Measurements from ENCODE around the gene ATF7IP2. TPM values are rescaled to one million over a fixed set of nuclear protein-coding genes. Genes with fewer than 3 reads are reported as not detected.
A peak's percentile ranks its signal among the peaks of the same experiment; 100 is the strongest.

The ATF7IP2 gene
- polyA plus RNA-seq, 1 donor (not counting 4 experiments of a cell fraction or from before 2014, with no cell fraction given) = 9.8 TPM

GRCh38 chr16:10511829-10512228 is 126.0 kb downstream of the ATF7IP2 start:
- H3K9me1 ChIP-seq (ENCODE audit: control insufficient read depth, extremely low read depth, insufficient read depth, low read length) = no peaks in the 10 kb centered on the region
- H3K36me3 ChIP-seq (ENCODE audit: control insufficient read depth in 2 of 2, extremely low read depth in 1 of 2, insufficient read depth in 2 of 2, low read length in 2 of 2) = no peaks in the 10 kb centered on the region
- no peak overlapping the region for H2AFZ ChIP-seq (ENCODE audit: control insufficient read depth, low read length)
- H3K27me3 ChIP-seq (ENCODE audit: control insufficient read depth, extremely low read depth, insufficient read depth, low read length) = no peaks in the 10 kb centered on the region
- H3K27ac ChIP-seq (ENCODE audit: control insufficient read depth, insufficient read depth, low read length) = no peak overlapping the region
- H3K79me2 ChIP-seq (ENCODE audit: control insufficient read depth, insufficient read depth, low read length) = no peaks in the 10 kb centered on the region
- DNase-seq (ENCODE audit: low read depth, low spot score) (no peak), FAIRE-seq (no peak)
- no peaks in the 10 kb centered on the region for H3K9me3 ChIP-seq (ENCODE audit: control insufficient read depth, low read depth, low read length)
- H3K4me1 ChIP-seq (ENCODE audit: control insufficient read depth, extremely low read depth, insufficient read depth, low read length) = no peaks in the 10 kb centered on the region
- dilution Hi-C loops (cut with MboI; ENCODE audit: extremely low pct_ligation_motif_present, low sequenced_read_pairs) = no loop called here
- TF ChIP-seq CTCF (optimal IDR thresholded peaks at IDR 0.05 in 1 of 3, IDR thresholded peaks at IDR 0.05 in 1 of 3, conservative IDR thresholded peaks at IDR 0.05 in 1 of 3; ENCODE audit: extremely low read depth in 1 of 3, insufficient read depth in 2 of 3, low read length in 3 of 3) (no peak), EZH2 (IDR thresholded peaks at IDR 0.05; ENCODE audit: low read length) (no peak)
- no peaks in the 10 kb centered on the region for H4K20me1 ChIP-seq (ENCODE audit: control insufficient read depth, extremely low read depth, insufficient read depth, low read length)
- no peak overlapping the region for H3K4me2 ChIP-seq (ENCODE audit: control insufficient read depth, extremely low read depth, insufficient read depth, low read depth, low read length)
- H3K4me3 ChIP-seq (ENCODE audit: control insufficient read depth in 2 of 3, extremely low read depth in 1 of 3, insufficient read depth in 2 of 3, low read depth in 1 of 3, low read length in 3 of 3) = no peak overlapping the region
- H3K9ac ChIP-seq (ENCODE audit: control insufficient read depth, extremely low read depth, insufficient read depth, low read length) = no peak overlapping the region

GRCh38 chr16:10514369-10515055 is 128.7 kb downstream of the ATF7IP2 start:
- Histone ChIP-seq H3K27me3 (ENCODE audit: control insufficient read depth, extremely low read depth, insufficient read depth, low read length) (no peaks in the 10 kb centered on the region), H3K36me3 (ENCODE audit: control insufficient read depth in 2 of 2, extremely low read depth in 1 of 2, insufficient read depth in 2 of 2, low read length in 2 of 2) (no peaks in the 10 kb centered on the region), H3K4me1 (ENCODE audit: control insufficient read depth, extremely low read depth, insufficient read depth, low read length) (no peaks in the 10 kb centered on the region), H2AFZ (ENCODE audit: control insufficient read depth, low read length) (no peak overlapping the region), H3K79me2 (ENCODE audit: control insufficient read depth, insufficient read depth, low read length) (no peaks in the 10 kb centered on the region), H3K9ac (ENCODE audit: control insufficient read depth, extremely low read depth, insufficient read depth, low read length) (no peak overlapping the region), H3K9me1 (ENCODE audit: control insufficient read depth, extremely low read depth, insufficient read depth, low read length) (no peaks in the 10 kb centered on the region), H3K9me3 (ENCODE audit: control insufficient read depth, low read depth, low read length) (no peaks in the 10 kb centered on the region), H3K27ac (ENCODE audit: control insufficient read depth, insufficient read depth, low read length) (no peak overlapping the region), H3K4me3 (ENCODE audit: control insufficient read depth in 2 of 3, extremely low read depth in 1 of 3, insufficient read depth in 2 of 3, low read depth in 1 of 3, low read length in 3 of 3) (no peak overlapping the region), H3K4me2 (ENCODE audit: control insufficient read depth, extremely low read depth, insufficient read depth, low read depth, low read length) (no peak overlapping the region), H4K20me1 (ENCODE audit: control insufficient read depth, extremely low read depth, insufficient read depth, low read length) (no peaks in the 10 kb centered on the region)
- no peak for DNase-seq (ENCODE audit: low read depth, low spot score)
- dilution Hi-C loops (cut with MboI; ENCODE audit: extremely low pct_ligation_motif_present, low sequenced_read_pairs) = no loop called here
- peak; percentile 39 to 63 (median 47) for TF ChIP-seq CTCF (optimal IDR thresholded peaks at IDR 0.05 in 1 of 3, IDR thresholded peaks at IDR 0.05 in 1 of 3, conservative IDR thresholded peaks at IDR 0.05 in 1 of 3; ENCODE audit: extremely low read depth in 1 of 3, insufficient read depth in 2 of 3, low read length in 3 of 3)
- no peak for TF ChIP-seq EZH2 (IDR thresholded peaks at IDR 0.05; ENCODE audit: low read length)
- no peak for FAIRE-seq

Data from keratinocyte (primary cell).